PC-3 (cell line): Measurements from ENCODE around the gene ZFHX3. TPM values are rescaled to one million over a fixed set of nuclear protein-coding genes. Genes with fewer than 3 reads are reported as not detected.

Experiments used
- ATAC-seq: fragments of 200-7000 bp; cut with Tn5 transposase; 2 replicates; pipeline ENCODE4 v1.9.1; 2020; ENCODE audit warnings: mild to moderate bottlenecking, moderate library complexity
- BruUV-seq: library from RNA; stranded (reverse); fragments of 400-500 nt; replicated peaks from 2 replicates; lab custom pipeline; 2021; lab: Mats Ljungman, UMichigan
- CTCF ChIA-PET: fragments of 300-600 bp; sonication (Branson Sonifier 250); formaldehyde crosslinking; loops from one replicate; lab custom pipeline; 2022; ENCODE audit warnings: antibody characterized with exemption; lab: Charles Lee
- POLR2A ChIA-PET: fragments of 300-600 bp; sonication (Branson Sonifier 250); formaldehyde crosslinking; loops from one replicate; lab custom pipeline; 2022; ENCODE audit warnings: antibody characterized with exemption; ENCODE audit not compliant: unreplicated experiment; lab: Charles Lee
- DNase-seq: peaks from one replicate; pipeline ENCODE4 v3.0.0-alpha.2; 2015
- H2AFZ ChIP-seq: fragments of 300-600 bp; sonication (generic); 2 replicates; pipeline ENCODE4 v1.6.0; 2016; ENCODE audit warnings: antibody characterized with exemption, low read length
- H3F3A ChIP-seq: fragments of 300-600 bp; sonication (generic); one replicate; pipeline ENCODE4 v1.6.0; 2017; ENCODE audit warnings: antibody characterized with exemption, low read length, control low read depth, mild to moderate bottlenecking; ENCODE audit not compliant: unreplicated experiment
- H3K27ac ChIP-seq: fragments of 300-600 bp; sonication (generic); 2 replicates; pipeline ENCODE4 v1.5.1; 2016; ENCODE audit warnings: mild to moderate bottlenecking, low read length
- H3K27me3 ChIP-seq: fragments of 300-600 bp; sonication (generic); 2 replicates; pipeline ENCODE4 v1.6.1; 2016; ENCODE audit warnings: low read length, mixed read lengths
- H3K36me3 ChIP-seq: fragments of 300-600 bp; sonication (generic); 2 replicates; pipeline ENCODE4 v1.6.1; 2016; ENCODE audit warnings: low read depth, mixed run types, low read length, mixed read lengths
- H3K4me1 ChIP-seq: fragments of 300-600 bp; sonication (generic); 2 replicates; pipeline ENCODE4 v1.5.1; 2016; ENCODE audit warnings: low read length; ENCODE audit not compliant: insufficient read depth
- H3K4me2 ChIP-seq: fragments of 300-600 bp; sonication (generic); 2 replicates; pipeline ENCODE4 v1.6.0; 2016; ENCODE audit warnings: low read length
- H3K4me3 ChIP-seq: fragments of 300-600 bp; sonication (generic); 2 replicates; pipeline ENCODE4 v1.5.1; 2016; ENCODE audit warnings: mild to moderate bottlenecking, low read length, mixed read lengths
- H3K79me2 ChIP-seq: fragments of 300-600 bp; sonication (generic); 2 replicates; pipeline ENCODE4 v1.6.1; 2017; ENCODE audit warnings: low read length, mixed read lengths
- H3K9ac ChIP-seq: fragments of 300-600 bp; sonication (generic); 2 replicates; pipeline ENCODE4 v1.6.0; 2016; ENCODE audit warnings: mild to moderate bottlenecking, low read length
- H3K9me2 ChIP-seq: fragments of 300-600 bp; sonication (generic); replicated peaks from 2 replicates; pipeline ENCODE4 v1.6.1; 2016; ENCODE audit warnings: mixed run types, low read length, mixed read lengths
- H3K9me3 ChIP-seq: fragments of 300-600 bp; sonication (generic); 2 replicates; pipeline ENCODE4 v1.6.1; 2016; ENCODE audit warnings: low read length, mixed read lengths
- H4K20me1 ChIP-seq: fragments of 300-600 bp; sonication (generic); 2 replicates; pipeline ENCODE4 v1.6.1; 2016; ENCODE audit warnings: low read length, mixed read lengths
- EZH2 ChIP-seq: fragments of 300-600 bp; sonication (generic); IDR thresholded peaks from one replicate; pipeline ENCODE4 v1.6.1; 2017; ENCODE audit warnings: antibody characterized with exemption, mild to moderate bottlenecking, low read length; ENCODE audit not compliant: unreplicated experiment
- EZH2phosphoT487 ChIP-seq: fragments of 300-600 bp; sonication (generic); IDR thresholded peaks from 2 replicates; pipeline ENCODE4 v1.6.1; 2018; ENCODE audit warnings: mild to moderate bottlenecking, antibody characterized with exemption, low read length, borderline replicate concordance
- intact Hi-C: fragments of 100-400 bp; cut with micrococcal nuclease; formaldehyde crosslinking; loops from 2 replicates; pipeline ENCODE4 v1.9.0; 2023
- total RNA-seq: library from RNA; depleted of rRNA; stranded (reverse); fragments of >200 nt; gene quantifications from 2 replicates; pipeline ENCODE4 v1.2.3, GENCODE V29; 2014
- TF ChIP-seq, protein P1 (sequence below): fragments of 300-600 bp; sonication (generic); conservative IDR thresholded peaks from 2 replicates; pipeline ENCODE4 v1.5.1; 2017; ENCODE audit warnings: antibody characterized with exemption, low read depth, mild to moderate bottlenecking, low read length

ZFHX3 gene
- total RNA-seq, 1 experiment from 2014 or later: 3.5 TPM

DNA sequence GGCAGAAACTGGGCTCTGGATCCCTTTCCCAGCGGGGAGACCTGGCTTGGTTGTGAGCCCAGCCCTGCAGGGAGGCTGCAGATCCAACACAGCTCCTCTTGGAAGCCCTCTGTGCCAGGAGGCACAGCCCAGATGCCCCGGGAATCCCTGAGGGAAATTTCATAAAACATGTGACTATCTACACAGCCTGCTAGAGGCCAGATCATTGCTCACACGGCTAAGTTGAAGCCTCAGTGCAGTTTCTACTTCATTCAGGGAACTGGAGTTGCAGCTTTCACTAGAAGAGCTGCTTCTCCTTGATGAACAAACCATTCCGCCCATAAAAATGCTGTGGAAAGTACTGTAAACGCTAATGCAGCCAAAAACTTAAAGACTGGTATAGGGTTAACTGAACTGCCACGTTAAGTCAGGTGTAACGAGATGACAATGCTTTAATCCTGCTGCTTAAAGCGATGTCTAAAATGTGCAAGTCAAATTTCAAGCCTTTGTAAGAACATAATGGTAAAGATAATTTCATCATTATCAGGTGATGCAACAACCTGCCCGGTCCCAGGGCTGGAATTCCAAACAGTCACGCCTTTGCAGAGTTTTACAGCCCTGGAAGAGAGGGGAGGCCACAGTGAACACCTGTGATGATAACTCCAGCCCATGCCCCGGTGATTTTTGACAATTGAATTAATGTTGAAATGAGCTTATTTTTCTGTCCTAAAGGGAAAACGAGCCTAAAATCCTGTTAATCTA is 172.5 kb downstream of the ZFHX3 start:
- no peaks in the 10 kb centered on the region for H3K9me3 ChIP-seq
- H3F3A ChIP-seq: no peaks in the 10 kb centered on the region
- intact Hi-C loops: loop anchor here (2.0 to 5.0 kb wide), 2 partner anchors 27 to 52 kb away; no protein-coding TSS in a partner anchor
- BruUV-seq: no TSS peak
- no peak overlapping the region for H3K4me2 ChIP-seq
- H3K9ac ChIP-seq: no peak overlapping the region
- no peaks in the 10 kb centered on the region for H3K9me2 ChIP-seq
- H4K20me1 ChIP-seq: no peaks in the 10 kb centered on the region
- peak; percentile 26 for DNase-seq
- H3K79me2 ChIP-seq: no peaks in the 10 kb centered on the region
- peaks cover 28% of the 10 kb centered on the region for H3K4me1 ChIP-seq
- TF ChIP-seq EZH2phosphoT487: no peak
- H3K27me3 ChIP-seq: no peaks in the 10 kb centered on the region
- CTCF ChIA-PET: no interaction called here
- H2AFZ ChIP-seq: no peak overlapping the region
- H3K36me3 ChIP-seq: no peaks in the 10 kb centered on the region
- ATAC-seq: no peak
- H3K4me3 ChIP-seq: no peak overlapping the region
- no peak overlapping the region for H3K27ac ChIP-seq
- POLR2A ChIA-PET: no interaction called here

DNA sequence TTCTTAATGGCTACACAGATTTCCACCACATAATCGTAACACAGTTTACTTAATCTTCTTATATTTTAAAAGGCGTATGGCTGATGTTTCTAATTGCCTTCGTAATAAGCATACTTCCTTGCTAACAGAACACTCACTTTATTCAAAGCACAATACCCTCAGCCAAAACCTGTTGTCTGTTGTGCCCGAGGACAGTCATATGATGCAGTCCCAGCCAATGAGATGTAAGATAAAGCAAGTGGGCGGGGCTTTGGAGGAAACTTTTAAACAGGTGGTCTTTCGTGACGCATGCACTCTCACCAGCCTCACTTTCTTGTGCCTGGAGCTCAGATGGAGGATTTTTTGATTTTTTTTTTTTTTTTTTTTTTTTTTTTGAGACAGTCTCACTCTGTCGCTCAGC is 174.1 kb downstream of the ZFHX3 start:
- no peaks in the 10 kb centered on the region for H3K36me3 ChIP-seq
- ChIA-PET CTCF (no interaction called here), POLR2A (no interaction called here)
- no peak overlapping the region for H3K4me2 ChIP-seq
- no peak for TF ChIP-seq EZH2phosphoT487
- TF ChIP-seq, protein P1, sequence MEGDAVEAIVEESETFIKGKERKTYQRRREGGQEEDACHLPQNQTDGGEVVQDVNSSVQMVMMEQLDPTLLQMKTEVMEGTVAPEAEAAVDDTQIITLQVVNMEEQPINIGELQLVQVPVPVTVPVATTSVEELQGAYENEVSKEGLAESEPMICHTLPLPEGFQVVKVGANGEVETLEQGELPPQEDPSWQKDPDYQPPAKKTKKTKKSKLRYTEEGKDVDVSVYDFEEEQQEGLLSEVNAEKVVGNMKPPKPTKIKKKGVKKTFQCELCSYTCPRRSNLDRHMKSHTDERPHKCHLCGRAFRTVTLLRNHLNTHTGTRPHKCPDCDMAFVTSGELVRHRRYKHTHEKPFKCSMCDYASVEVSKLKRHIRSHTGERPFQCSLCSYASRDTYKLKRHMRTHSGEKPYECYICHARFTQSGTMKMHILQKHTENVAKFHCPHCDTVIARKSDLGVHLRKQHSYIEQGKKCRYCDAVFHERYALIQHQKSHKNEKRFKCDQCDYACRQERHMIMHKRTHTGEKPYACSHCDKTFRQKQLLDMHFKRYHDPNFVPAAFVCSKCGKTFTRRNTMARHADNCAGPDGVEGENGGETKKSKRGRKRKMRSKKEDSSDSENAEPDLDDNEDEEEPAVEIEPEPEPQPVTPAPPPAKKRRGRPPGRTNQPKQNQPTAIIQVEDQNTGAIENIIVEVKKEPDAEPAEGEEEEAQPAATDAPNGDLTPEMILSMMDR: no peak
- no peak for TF ChIP-seq EZH2
- no peak overlapping the region for H3K9ac ChIP-seq
- DNase-seq: no peak
- H3K4me3 ChIP-seq: no peak overlapping the region
- H3K27ac ChIP-seq: no peak overlapping the region
- H3K4me1 ChIP-seq: peaks cover 28% of the 10 kb centered on the region
- no peaks in the 10 kb centered on the region for H4K20me1 ChIP-seq
- no peak overlapping the region for H2AFZ ChIP-seq
- intact Hi-C loops: no loop called here
- no peaks in the 10 kb centered on the region for H3K27me3 ChIP-seq
- H3K9me2 ChIP-seq: no peaks in the 10 kb centered on the region
- BruUV-seq: no TSS peak
- no peaks in the 10 kb centered on the region for H3K9me3 ChIP-seq
- ATAC-seq: no peak
- H3F3A ChIP-seq: no peaks in the 10 kb centered on the region
- H3K79me2 ChIP-seq: no peaks in the 10 kb centered on the region

DNA sequence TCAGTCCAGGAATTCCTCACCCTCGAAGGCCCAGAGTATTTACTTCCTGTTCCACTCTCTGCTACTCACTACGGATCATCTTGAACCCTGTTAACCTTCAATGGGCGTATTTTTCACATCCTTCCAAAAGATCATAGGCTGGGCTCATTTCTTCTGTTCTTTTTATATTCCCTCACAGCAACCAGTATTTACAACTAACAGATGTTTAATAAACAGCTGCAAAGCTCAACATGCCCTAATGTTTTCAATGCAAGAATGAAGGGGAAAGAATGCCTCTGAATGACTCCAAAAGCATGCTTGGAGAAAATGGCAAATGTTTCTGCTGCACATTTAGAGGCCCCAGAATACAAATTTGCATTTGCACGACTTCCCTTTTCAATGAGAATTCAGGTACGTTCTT is 174.9 kb downstream of the ZFHX3 start:
- CTCF ChIA-PET: no interaction called here
- H3K4me2 ChIP-seq: no peak overlapping the region
- H2AFZ ChIP-seq: no peak overlapping the region
- no TSS peak for BruUV-seq
- no peaks in the 10 kb centered on the region for H3K36me3 ChIP-seq
- ATAC-seq: no peak
- intact Hi-C loops: no loop called here
- no peak overlapping the region for H3K9ac ChIP-seq
- no peaks in the 10 kb centered on the region for H3K9me2 ChIP-seq
- peaks cover 24% of the 10 kb centered on the region for H3K4me1 ChIP-seq
- H3K27me3 ChIP-seq: no peaks in the 10 kb centered on the region
- H4K20me1 ChIP-seq: no peaks in the 10 kb centered on the region
- H3K4me3 ChIP-seq: no peak overlapping the region
- no peak overlapping the region for H3K27ac ChIP-seq
- no peaks in the 10 kb centered on the region for H3K79me2 ChIP-seq
- DNase-seq: no peak
- H3K9me3 ChIP-seq: no peaks in the 10 kb centered on the region
- no peaks in the 10 kb centered on the region for H3F3A ChIP-seq
- TF ChIP-seq EZH2 (no peak), EZH2phosphoT487 (no peak)
- TF ChIP-seq, protein P1: no peak
- POLR2A ChIA-PET: no interaction called here
